H9 (cell line): ENCODE measurements around the gene SYVN1. TPM values are rescaled to one million over a fixed set of nuclear protein-coding genes. Genes with fewer than 3 reads are reported as not detected.

Experiments used
- DNase-seq: peaks from one replicate; pipeline ENCODE4 v3.0.0-alpha.2; 2017
- H2AFZ ChIP-seq: one replicate; pipeline ENCODE4 v1.6.1; 2013; ENCODE audit warnings: mild to moderate bottlenecking, low read length, control low read depth, moderate library complexity
- H2AK5ac ChIP-seq: 2 replicates; pipeline ENCODE4 v1.6.1; 2013; ENCODE audit warnings: low read length, control low read depth, mixed read lengths; ENCODE audit not compliant: insufficient read length
- H2BK120ac ChIP-seq: one replicate; pipeline ENCODE4 v1.6.1; 2013; ENCODE audit warnings: low read depth, mild to moderate bottlenecking, low read length, control low read depth, inconsistent platforms; ENCODE audit not compliant: poor library complexity, severe bottlenecking
- H2BK12ac ChIP-seq: 2 replicates; pipeline ENCODE4 v1.6.1; 2013; ENCODE audit warnings: low read length, control low read depth, mixed read lengths, low read depth; ENCODE audit not compliant: insufficient read length
- H2BK15ac ChIP-seq: 2 replicates; pipeline ENCODE4 v1.6.1; 2013; ENCODE audit warnings: low read depth, low read length, control low read depth
- H2BK20ac ChIP-seq: one replicate; pipeline ENCODE4 v1.6.1; 2013; ENCODE audit warnings: low read depth, mild to moderate bottlenecking, low read length, control low read depth, inconsistent platforms; ENCODE audit not compliant: poor library complexity, severe bottlenecking
- H2BK5ac ChIP-seq: 2 replicates; pipeline ENCODE4 v1.6.1; 2013; ENCODE audit warnings: low read length, control low read depth, mixed read lengths; ENCODE audit not compliant: insufficient read length
- H3K14ac ChIP-seq: 2 replicates; pipeline ENCODE4 v1.6.1; 2013; ENCODE audit warnings: low read length, control low read depth; ENCODE audit not compliant: insufficient read depth
- H3K18ac ChIP-seq: 2 replicates; pipeline ENCODE4 v1.6.1; 2013; ENCODE audit warnings: low read depth, mild to moderate bottlenecking, mixed read lengths, low read length, control low read depth; ENCODE audit not compliant: insufficient read length
- H3K23ac ChIP-seq: 2 replicates; pipeline ENCODE4 v1.6.1; 2013; ENCODE audit warnings: low read length, control low read depth, mixed read lengths, low read depth; ENCODE audit not compliant: insufficient read length
- H3K23me2 ChIP-seq: 2 replicates; pipeline ENCODE4 v1.6.1; 2013; ENCODE audit warnings: low read depth, mild to moderate bottlenecking, mixed read lengths, low read length, control low read depth; ENCODE audit not compliant: insufficient read length, poor library complexity, severe bottlenecking
- H3K27ac ChIP-seq: 2 replicates; pipeline ENCODE4 v1.5.1; 2013; ENCODE audit warnings: low read length, control low read depth, mixed read lengths, low read depth; ENCODE audit not compliant: insufficient read length
- H3K27me3 ChIP-seq: 2 replicates; pipeline ENCODE4 v1.6.1; 2013; ENCODE audit warnings: low read length, control low read depth, inconsistent platforms; ENCODE audit not compliant: insufficient read depth
- H3K4ac ChIP-seq: 2 replicates; pipeline ENCODE4 v1.6.1; 2013; ENCODE audit warnings: low read depth, mild to moderate bottlenecking, control low read depth, inconsistent platforms, low read length, moderate library complexity
- H3K4me1 ChIP-seq: 2 replicates; pipeline ENCODE4 v1.6.1; 2013; ENCODE audit warnings: low read length, control low read depth, inconsistent platforms; ENCODE audit not compliant: insufficient read depth
- H3K4me2 ChIP-seq: 2 replicates; pipeline ENCODE4 v1.6.1; 2013; ENCODE audit warnings: low read length, control low read depth, mixed read lengths; ENCODE audit not compliant: insufficient read length, insufficient read depth
- H3K56ac ChIP-seq: 2 replicates; pipeline ENCODE4 v1.6.1; 2013; ENCODE audit warnings: low read depth, mild to moderate bottlenecking, mixed read lengths, low read length, control low read depth; ENCODE audit not compliant: insufficient read length
- H3K79me1 ChIP-seq: 2 replicates; pipeline ENCODE4 v1.6.1; 2013; ENCODE audit warnings: low read depth, mild to moderate bottlenecking, moderate library complexity, low read length, control low read depth, inconsistent platforms; ENCODE audit not compliant: insufficient read depth, poor library complexity, severe bottlenecking
- H3K79me2 ChIP-seq: 2 replicates; pipeline ENCODE4 v1.6.1; 2013; ENCODE audit warnings: low read length, control low read depth, inconsistent platforms; ENCODE audit not compliant: insufficient read depth
- H3K9ac ChIP-seq: 2 replicates; pipeline ENCODE4 v1.6.1; 2013; ENCODE audit warnings: low read length, control low read depth, mixed read lengths; ENCODE audit not compliant: insufficient read length; ENCODE audit errors: extremely low read depth
- H3K9me3 ChIP-seq: one replicate; pipeline ENCODE4 v1.6.1; 2013; ENCODE audit warnings: low read depth, low read length, inconsistent platforms; ENCODE audit not compliant: control insufficient read depth
- H3T11ph ChIP-seq: one replicate; pipeline ENCODE4 v1.6.1; 2013; ENCODE audit warnings: mild to moderate bottlenecking, low read length, control low read depth, inconsistent platforms
- H4K20me1 ChIP-seq: one replicate; pipeline ENCODE4 v1.6.1; 2013; ENCODE audit not compliant: control insufficient read depth, insufficient read length, insufficient read depth
- H4K5ac ChIP-seq: 2 replicates; pipeline ENCODE4 v1.6.1; 2013; ENCODE audit warnings: low read depth, mild to moderate bottlenecking, mixed read lengths, low read length, control low read depth; ENCODE audit not compliant: insufficient read length
- H4K8ac ChIP-seq: replicated peaks from 2 replicates; pipeline ENCODE4 v1.6.1; 2013; ENCODE audit warnings: low read length, control low read depth, mixed read lengths, low read depth; ENCODE audit not compliant: insufficient read length
- H4K91ac ChIP-seq: 2 replicates; pipeline ENCODE4 v1.6.1; 2013; ENCODE audit warnings: low read depth, mild to moderate bottlenecking, moderate library complexity, mixed read lengths, low read length, control low read depth; ENCODE audit not compliant: insufficient read length
- H3K27ac Mint-ChIP-seq, 3 experiments: 2 replicates in 2 of 3; 3 replicates in 1 of 3; pipeline ENCODE4 v1.8.0; 2020 to 2021; ENCODE audit warnings: mixed read lengths in 3 of 3, mild to moderate bottlenecking in 1 of 3, moderate library complexity in 1 of 3
- H3K27me3 Mint-ChIP-seq: 2 replicates; pipeline ENCODE4 v1.8.0; 2021; ENCODE audit warnings: low read depth, mild to moderate bottlenecking, moderate library complexity, mixed read lengths
- H3K36me3 Mint-ChIP-seq, 3 experiments: 2 replicates in 2 of 3; 3 replicates in 1 of 3; pipeline ENCODE4 v1.8.0; 2020 to 2021; ENCODE audit warnings: low read depth in 3 of 3, mixed read lengths in 3 of 3; ENCODE audit not compliant: insufficient read depth in 1 of 3
- H3K4me1 Mint-ChIP-seq, 2 experiments: 2 replicates each; pipeline ENCODE4 v1.8.0; 2020; ENCODE audit warnings: mixed read lengths in 2 of 2
- H3K4me3 Mint-ChIP-seq, 2 experiments: 2 replicates in 1 of 2; 3 replicates in 1 of 2; pipeline ENCODE4 v1.8.0; 2020 to 2021; ENCODE audit warnings: mild to moderate bottlenecking in 2 of 2, mixed read lengths in 2 of 2, moderate library complexity in 1 of 2
- H3K9me3 Mint-ChIP-seq, 2 experiments: 2 replicates in 1 of 2; 3 replicates in 1 of 2; pipeline ENCODE4 v1.8.0; 2020; ENCODE audit warnings: mild to moderate bottlenecking in 2 of 2, mixed read lengths in 2 of 2, moderate library complexity in 1 of 2
- WGBS: extraction: QIAGEN DNeasy Blood & Tissue Kit; methylation state at CpG from one replicate; pipeline ENCODE4 v1.1.7; 2013; ENCODE audit warnings: missing lambda C conversion rate, low lambda C conversion rate, mixed read lengths; ENCODE audit not compliant: insufficient read length; ENCODE audit errors: extremely low coverage; 5-methylcytosine and 5-hydroxymethylcytosine counted together
- total RNA-seq: library from RNA; stranded (reverse); gene quantifications from 2 replicates; pipeline ENCODE4 v1.2.1, GENCODE V29; 2021
- TF ChIP-seq, protein P1 (sequence below): fragments of 200-600 bp; sonication (generic); conservative IDR thresholded peaks from 3 replicates; pipeline ENCODE4 v1.8.0; 2021; ENCODE audit warnings: antibody characterized with exemption, mild to moderate bottlenecking

The SYVN1 gene
- total RNA-seq, 1 experiment from 2014 or later, result 31.6 TPM

DNA sequence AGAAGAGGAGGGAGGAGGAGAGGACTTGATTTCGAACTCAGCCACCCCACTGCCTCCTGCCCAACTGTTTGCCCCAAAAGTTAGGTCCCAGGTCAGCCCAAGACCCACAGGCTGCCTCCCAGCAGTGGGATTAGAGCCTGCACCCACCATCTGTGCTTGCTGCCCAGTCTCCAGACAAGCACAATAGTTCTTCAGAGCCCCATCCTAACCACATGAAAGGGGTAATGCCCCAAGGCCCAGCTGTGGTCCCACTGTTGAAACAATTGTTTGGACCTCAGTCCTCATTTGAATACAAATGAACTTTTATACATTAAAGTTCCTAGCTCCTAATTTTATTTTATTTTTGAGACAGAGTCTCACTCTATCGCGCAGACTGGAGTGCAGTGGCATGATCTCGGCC is 43.7 kb downstream of the SYVN1 start:
- Histone ChIP-seq H3K18ac (no peak overlapping the region), H2BK20ac (no peak overlapping the region), H3K27me3 (no peaks in the 10 kb centered on the region), H3K79me1 (no peaks in the 10 kb centered on the region), H2BK12ac (no peak overlapping the region), H3K23ac (no peak overlapping the region), H3K4me2 (no peak overlapping the region), H3K14ac (no peak overlapping the region), H4K20me1 (no peaks in the 10 kb centered on the region), H3K27ac (no peak overlapping the region), H3K9me3 (no peaks in the 10 kb centered on the region), H2BK120ac (no peak overlapping the region), H2AFZ (no peak overlapping the region), H4K91ac (no peak overlapping the region), H3K79me2 (no peaks in the 10 kb centered on the region), H2BK5ac (no peak overlapping the region), H3K23me2 (no peaks in the 10 kb centered on the region), H3K56ac (no peak overlapping the region), H3T11ph (no peak overlapping the region), H2BK15ac (no peak overlapping the region), H3K4ac (no peak overlapping the region), H3K4me1 (no peaks in the 10 kb centered on the region), H2AK5ac (no peak overlapping the region), H4K5ac (no peak overlapping the region), H3K9ac (peak overlapping the region; percentile 1), H4K8ac (no peak overlapping the region)
- TF ChIP-seq, protein P1, sequence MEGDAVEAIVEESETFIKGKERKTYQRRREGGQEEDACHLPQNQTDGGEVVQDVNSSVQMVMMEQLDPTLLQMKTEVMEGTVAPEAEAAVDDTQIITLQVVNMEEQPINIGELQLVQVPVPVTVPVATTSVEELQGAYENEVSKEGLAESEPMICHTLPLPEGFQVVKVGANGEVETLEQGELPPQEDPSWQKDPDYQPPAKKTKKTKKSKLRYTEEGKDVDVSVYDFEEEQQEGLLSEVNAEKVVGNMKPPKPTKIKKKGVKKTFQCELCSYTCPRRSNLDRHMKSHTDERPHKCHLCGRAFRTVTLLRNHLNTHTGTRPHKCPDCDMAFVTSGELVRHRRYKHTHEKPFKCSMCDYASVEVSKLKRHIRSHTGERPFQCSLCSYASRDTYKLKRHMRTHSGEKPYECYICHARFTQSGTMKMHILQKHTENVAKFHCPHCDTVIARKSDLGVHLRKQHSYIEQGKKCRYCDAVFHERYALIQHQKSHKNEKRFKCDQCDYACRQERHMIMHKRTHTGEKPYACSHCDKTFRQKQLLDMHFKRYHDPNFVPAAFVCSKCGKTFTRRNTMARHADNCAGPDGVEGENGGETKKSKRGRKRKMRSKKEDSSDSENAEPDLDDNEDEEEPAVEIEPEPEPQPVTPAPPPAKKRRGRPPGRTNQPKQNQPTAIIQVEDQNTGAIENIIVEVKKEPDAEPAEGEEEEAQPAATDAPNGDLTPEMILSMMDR, result no peak
- H3K4me1 Mint-ChIP-seq, result peaks cover 1 to 2% of the 10 kb centered on the region in 2 experiments; a peak in 3 of 4 replicates
- no peak for DNase-seq
- H3K27me3 Mint-ChIP-seq, result no peaks in the 10 kb centered on the region
- H3K36me3 Mint-ChIP-seq, result peaks cover 3 to 37% (median 34%) of the 10 kb centered on the region in 3 experiments
- no peak overlapping the region; a peak in 1 of 5 replicates for H3K4me3 Mint-ChIP-seq
- WGBS, result no CpG with 5 or more reads among the region's 4 CpGs
- peak overlapping the region in 2 of 3 experiments; percentile 70 to 86; a peak in 2 of 7 replicates for H3K27ac Mint-ChIP-seq
- H3K9me3 Mint-ChIP-seq, result no peaks in the 10 kb centered on the region
